H1 (cell line): ENCODE measurements around the gene OVOL3. TPM values are rescaled to one million over a fixed set of nuclear protein-coding genes. Genes with fewer than 3 reads are reported as not detected.

Experiments used
- CTCF ChIA-PET: fragments of 300-600 bp; sonication (Branson Sonifier 250); formaldehyde crosslinking; loops from one replicate; lab custom pipeline; 2021; ENCODE audit not compliant: partially characterized antibody; lab: Charles Lee
- POLR2A ChIA-PET: fragments of 300-600 bp; sonication (Branson Sonifier 250); formaldehyde crosslinking; loops from one replicate; lab custom pipeline; 2021; ENCODE audit warnings: inconsistent platforms; ENCODE audit not compliant: partially characterized antibody; lab: Charles Lee
- DNase-seq, 2 experiments: peaks; one replicate each; pipeline versions ENCODE4 v3.0.0 to v3.0.0-alpha.2; 2010 to 2022; ENCODE audit warnings: low spot score in 2 of 2, low read depth in 1 of 2, mixed read lengths in 1 of 2
- FAIRE-seq: peaks from 2 replicates; lab custom pipeline; 2011; peaks lifted over from hg19 to GRCh38; lab: Jason Lieb, UNC
- H2AFZ ChIP-seq: 2 replicates; pipeline ENCODE4 v1.8.1; 2012; ENCODE audit warnings: low read length, inconsistent platforms
- H2AK5ac ChIP-seq: 2 replicates; pipeline ENCODE4 v1.6.1; 2013; ENCODE audit warnings: low read depth, low read length
- H2BK120ac ChIP-seq: replicated peaks from 2 replicates; pipeline ENCODE3; 2013; ENCODE audit warnings: low read depth, low read length, inconsistent platforms
- H2BK12ac ChIP-seq: 2 replicates; pipeline ENCODE4 v1.6.1; 2013; ENCODE audit warnings: low read depth, low read length
- H2BK15ac ChIP-seq: 2 replicates; pipeline ENCODE4 v1.6.1; 2013; ENCODE audit warnings: low read length
- H2BK20ac ChIP-seq: 2 replicates; pipeline ENCODE4 v1.6.1; 2013; ENCODE audit warnings: low read length
- H2BK5ac ChIP-seq: 2 replicates; pipeline ENCODE4 v1.6.1; 2013; ENCODE audit warnings: low read depth, low read length
- H3K14ac ChIP-seq: 2 replicates; pipeline ENCODE4 v1.6.1; 2013; ENCODE audit warnings: inconsistent platforms; ENCODE audit not compliant: insufficient read length
- H3K18ac ChIP-seq: 2 replicates; pipeline ENCODE4 v1.6.1; 2013; ENCODE audit warnings: low read length; ENCODE audit errors: extremely low read depth
- H3K23ac ChIP-seq: 2 replicates; pipeline ENCODE4 v1.6.1; 2013; ENCODE audit warnings: inconsistent platforms; ENCODE audit not compliant: insufficient read length
- H3K23me2 ChIP-seq: 2 replicates; pipeline ENCODE4 v1.6.1; 2013; ENCODE audit warnings: low read depth, low read length
- H3K27ac ChIP-seq: 2 replicates; pipeline ENCODE4 v1.6.1; 2011; ENCODE audit warnings: low read depth, low read length, inconsistent platforms
- H3K27me3 ChIP-seq, 4 experiments: replicated peaks in 1 of 4; 1 replicate in 1 of 4; 2 replicates in 3 of 4; pipeline versions ENCODE4 v1.6.1 to v1.8.1; 2011 to 2013; ENCODE audit warnings: low read length in 3 of 4, mild to moderate bottlenecking in 3 of 4, inconsistent platforms in 2 of 4, mixed read lengths in 2 of 4, moderate library complexity in 1 of 4; ENCODE audit not compliant: control insufficient read depth in 3 of 4, insufficient read depth in 3 of 4; ENCODE audit errors: extremely low read depth in 1 of 4
- H3K36me3 ChIP-seq, 4 experiments: 2 replicates each; pipeline versions ENCODE4 v1.6.1 to v1.8.1; 2011 to 2013; ENCODE audit warnings: mild to moderate bottlenecking in 4 of 4, low read length in 3 of 4, moderate library complexity in 2 of 4, control low read depth in 1 of 4, inconsistent platforms in 1 of 4; ENCODE audit not compliant: insufficient read depth in 4 of 4, control insufficient read depth in 2 of 4
- H3K4ac ChIP-seq: replicated peaks from 2 replicates; pipeline ENCODE3; 2013; ENCODE audit warnings: low read length, low read depth, mixed read lengths, inconsistent platforms; ENCODE audit not compliant: insufficient read length
- H3K4me1 ChIP-seq, 4 experiments: replicated peaks in 1 of 4; 1 replicate in 1 of 4; 2 replicates in 3 of 4; pipeline versions ENCODE4 v1.6.1 to v1.8.1; 2011 to 2013; ENCODE audit warnings: low read length in 3 of 4, inconsistent platforms in 2 of 4, mixed read lengths in 1 of 4; ENCODE audit not compliant: insufficient read depth in 4 of 4, control insufficient read depth in 3 of 4
- H3K4me2 ChIP-seq, 2 experiments: 2 replicates each; pipeline versions ENCODE4 v1.6.1 to v1.8.1; 2011 to 2013; ENCODE audit warnings: low read depth in 2 of 2, low read length in 2 of 2, control low read depth in 1 of 2, inconsistent platforms in 1 of 2, mild to moderate bottlenecking in 1 of 2; ENCODE audit not compliant: insufficient read depth in 1 of 2
- H3K4me3 ChIP-seq, 4 experiments: fragments of 200-600, 300-600 bp in 1 of 4; sonication (generic), shearing (Covaris generic), sonication (Bioruptor Twin) in 1 of 4; 2 replicates each; pipeline versions ENCODE4 v1.5.1 to v1.8.1; 2011 to 2016; ENCODE audit warnings: low read length in 4 of 4, low read depth in 3 of 4, control low read depth in 2 of 4, inconsistent platforms in 2 of 4, mild to moderate bottlenecking in 2 of 4, mixed read lengths in 1 of 4, moderate library complexity in 1 of 4; ENCODE audit not compliant: insufficient read depth in 2 of 4; ENCODE audit errors: extremely low read depth in 1 of 4
- H3K56ac ChIP-seq: replicated peaks from 2 replicates; pipeline ENCODE3; 2013; ENCODE audit warnings: low read depth, mild to moderate bottlenecking, mixed read lengths, low read length, inconsistent platforms; ENCODE audit not compliant: insufficient read length
- H3K79me1 ChIP-seq: 2 replicates; pipeline ENCODE4 v1.6.1; 2013; ENCODE audit warnings: low read depth, low read length, control low read depth
- H3K79me2 ChIP-seq, 2 experiments: 2 replicates each; pipeline versions ENCODE4 v1.6.1 to v1.8.1; 2012 to 2013; ENCODE audit warnings: low read length in 2 of 2, mild to moderate bottlenecking in 2 of 2, inconsistent platforms in 1 of 2; ENCODE audit not compliant: insufficient read depth in 2 of 2, control insufficient read depth in 1 of 2
- H3K9ac ChIP-seq, 4 experiments: replicated peaks in 1 of 4; 1 replicate in 1 of 4; 2 replicates in 3 of 4; pipeline versions ENCODE4 v1.6.1 to v1.8.1; 2011 to 2013; ENCODE audit warnings: low read depth in 3 of 4, low read length in 3 of 4, control low read depth in 2 of 4, mild to moderate bottlenecking in 2 of 4, moderate library complexity in 2 of 4, inconsistent platforms in 1 of 4; ENCODE audit errors: extremely low read depth in 1 of 4
- H3K9me3 ChIP-seq, 2 experiments: 2 replicates each; pipeline versions ENCODE4 v1.6.1 to v1.8.1; 2012 to 2013; ENCODE audit warnings: mild to moderate bottlenecking in 2 of 2, moderate library complexity in 2 of 2, control low read depth in 1 of 2, inconsistent platforms in 1 of 2, low read depth in 1 of 2, low read length in 1 of 2, mixed read lengths in 1 of 2; ENCODE audit not compliant: insufficient read depth in 2 of 2
- H4K20me1 ChIP-seq, 2 experiments: replicated peaks in 1 of 2; 2 replicates each; pipeline versions ENCODE3 to v1.8.1; 2011 to 2013; ENCODE audit warnings: inconsistent platforms in 2 of 2, low read length in 2 of 2, mild to moderate bottlenecking in 1 of 2; ENCODE audit not compliant: insufficient read depth in 2 of 2, control insufficient read depth in 1 of 2
- H4K5ac ChIP-seq: 2 replicates; pipeline ENCODE4 v1.6.1; 2013; ENCODE audit warnings: low read length, low read depth, mixed read lengths, inconsistent platforms; ENCODE audit not compliant: insufficient read length
- H4K8ac ChIP-seq: 2 replicates; pipeline ENCODE4 v1.8.0; 2013; ENCODE audit warnings: mild to moderate bottlenecking, moderate library complexity, low read length, inconsistent platforms; ENCODE audit not compliant: insufficient read depth; ENCODE audit errors: extremely low read depth
- H4K91ac ChIP-seq: replicated peaks from 2 replicates; pipeline ENCODE3; 2013; ENCODE audit warnings: low read length, mixed read lengths, inconsistent platforms; ENCODE audit not compliant: insufficient read length
- CBX8 ChIP-seq: fragments of 300-800, 300-1000 bp; sonication (generic); IDR thresholded peaks from 2 replicates; pipeline ENCODE4 v1.7.1; 2016; ENCODE audit warnings: low read depth, low read length, borderline replicate concordance
- FOSL1 ChIP-seq: IDR thresholded peaks from 2 replicates; pipeline ENCODE4 v1.6.1; 2011; ENCODE audit warnings: mild to moderate bottlenecking, low read depth, low read length, moderate library complexity; ENCODE audit not compliant: insufficient read depth
- HDAC6 ChIP-seq: IDR thresholded peaks from one replicate; pipeline ENCODE4 v1.7.1; 2012; ENCODE audit warnings: low read depth, mild to moderate bottlenecking, inconsistent platforms, low read length, moderate library complexity
- KDM5A ChIP-seq: fragments of 200-600 bp; IDR thresholded peaks from 2 replicates; pipeline ENCODE4 v1.7.1; 2012; ENCODE audit warnings: mild to moderate bottlenecking, low read length, inconsistent platforms, mixed read lengths
- RXRA ChIP-seq: IDR thresholded peaks from 2 replicates; pipeline ENCODE4 v1.6.1; 2011; ENCODE audit warnings: low read depth, mild to moderate bottlenecking, low read length, moderate library complexity; ENCODE audit not compliant: insufficient read depth
- SAP30 ChIP-seq: fragments of 300-600 bp; sonication (generic); IDR thresholded peaks from 2 replicates; pipeline ENCODE4 v1.7.1; 2012; ENCODE audit warnings: low read length, moderate library complexity, mild to moderate bottlenecking, inconsistent platforms; ENCODE audit not compliant: insufficient read depth, insufficient replicate concordance
- SIN3A ChIP-seq, 2 experiments: IDR thresholded peaks in 1 of 2; conservative IDR thresholded peaks in 1 of 2; 2 replicates each; pipeline ENCODE4 v1.6.1; 2011 to 2012; ENCODE audit warnings: low read length in 2 of 2, improper control_type of control experiment in 1 of 2, low read depth in 1 of 2, mild to moderate bottlenecking in 1 of 2
- SIRT6 ChIP-seq: IDR thresholded peaks from one replicate; pipeline ENCODE4 v1.7.1; 2012; ENCODE audit warnings: low read length, inconsistent platforms
- SP4 ChIP-seq: IDR thresholded peaks from 2 replicates; pipeline ENCODE4 v1.6.1; 2012; ENCODE audit warnings: low read length, inconsistent platforms
- TBP ChIP-seq: IDR thresholded peaks from 2 replicates; pipeline ENCODE4 v1.6.1; 2011; ENCODE audit warnings: low read depth, low read length, improper control_type of control experiment
- WGBS, 2 experiments: shearing (Covaris generic) in 1 of 2; methylation state at CpG; one replicate each; pipeline versions ENCODE4 v1.1.6 to v1.1.7; 2013 to 2015; ENCODE audit warnings: low lambda C conversion rate in 2 of 2, mixed read lengths in 2 of 2, inconsistent platforms in 1 of 2, low coverage in 1 of 2, missing lambda C conversion rate in 1 of 2; ENCODE audit not compliant: insufficient replicate concordance in 2 of 2, insufficient coverage in 1 of 2, insufficient read length in 1 of 2; ENCODE audit errors: extremely low coverage in 1 of 2, missing lambda C conversion rate in 1 of 2; 5-methylcytosine and 5-hydroxymethylcytosine counted together
- long read RNA-seq, 2 experiments: library from RNA in 1 of 2; library from capped mRNA in 1 of 2; stranded (forward); transcript quantifications; one replicate each; pipeline ENCODE4 v2.0.0, GENCODE V29; 2021; ENCODE audit warnings: inconsistent platforms in 1 of 2
- polyA minus RNA-seq, 3 experiments: library from RNA; depleted of rRNA, polyadenylated mRNA; stranded (reverse); fragments of >200 nt; gene quantifications; 1 replicate in 2 of 3; 2 replicates in 1 of 3; pipeline ENCODE4 v1.2.3, GENCODE V29; 2011
- polyA plus RNA-seq, 7 experiments: library from polyadenylated mRNA; depleted of rRNA in 3 of 7; stranded (reverse) in 5 of 7; unstranded in 2 of 7; fragments of >200 nt in 5 of 7; fragments of 200-250 nt in 2 of 7; gene quantifications; 1 replicate in 5 of 7; 2 replicates in 1 of 7; 4 replicates in 1 of 7; pipeline versions ENCODE4 v1.2.1 to v1.2.3, GENCODE V29; 2011 to 2013; ENCODE audit warnings: missing spikeins in 2 of 7, mixed read lengths in 2 of 7
- total RNA-seq: library from RNA; stranded (reverse); fragmentation: NEBNext Ultra II Directional; extraction: Animal tissue kit (Norgen Biotek cat#: 25700); gene quantifications from 2 replicates; pipeline ENCODE4 v1.2.1, GENCODE V29; 2021

Gene OVOL3
- total RNA-seq (not detected in 2 replicates), polyA plus RNA-seq (2011; rRNA removed) (0.31 and 0.45 TPM in 2 replicates), polyA minus RNA-seq (2011; rRNA and poly(A)+ RNA removed) (not detected in 2 replicates)
- not detected for polyA plus RNA-seq (2011; cell fraction: cytosol; rRNA removed)
- polyA plus RNA-seq (2011; cell fraction: nucleus; rRNA removed), result 0.60 TPM
- not detected in 4 replicates for polyA plus RNA-seq (2012, experiment 1 of 2)
- not detected for polyA plus RNA-seq (2012, experiment 2 of 2)
- not detected for polyA plus RNA-seq (2013, experiment 1 of 2)
- not detected for polyA plus RNA-seq (2013, experiment 2 of 2)
- not detected for polyA minus RNA-seq (2011; cell fraction: cytosol; rRNA and poly(A)+ RNA removed)
- not detected for polyA minus RNA-seq (2011; cell fraction: nucleus; rRNA and poly(A)+ RNA removed)
- long read RNA-seq, experiment 1, result 0 reads
- long read RNA-seq, experiment 2, result 0 reads

DNA sequence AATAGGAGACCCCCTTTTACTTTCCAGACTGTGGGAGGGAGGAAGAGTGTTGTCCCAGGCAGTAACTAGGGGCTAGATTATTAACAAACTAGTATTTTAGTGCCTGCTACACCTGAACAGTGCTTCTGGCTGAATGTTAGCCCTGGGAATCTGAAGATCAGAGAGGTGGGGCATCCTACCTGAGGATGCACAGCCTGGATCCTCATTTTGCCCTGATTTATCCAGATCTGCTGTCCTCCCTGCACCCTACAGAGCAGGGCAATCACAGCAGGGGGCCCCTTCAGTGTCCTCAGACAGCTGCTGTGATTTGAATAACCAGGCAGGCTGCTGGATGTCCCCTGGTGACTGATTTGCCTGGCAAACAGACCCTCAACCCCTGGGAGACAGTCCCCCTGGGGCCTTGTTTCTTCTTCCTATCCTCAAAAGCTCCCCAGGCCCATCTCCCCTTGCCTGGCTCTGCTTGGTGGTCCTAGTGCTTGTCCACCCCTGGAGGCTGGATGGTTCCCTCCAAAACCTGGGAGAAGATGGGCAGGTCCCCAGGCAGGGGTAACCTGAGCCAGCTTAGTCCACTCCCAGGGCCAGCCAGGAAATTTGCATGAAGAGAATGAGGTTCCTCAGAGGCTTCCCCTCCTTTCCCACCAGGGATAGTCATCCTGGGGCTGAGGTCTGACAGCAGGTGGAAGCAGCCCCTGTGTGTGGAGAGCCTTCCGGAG is at the start of gene OVOL3:
TSS of gene OVOL3 (plus strand) at position 657 of the 713 bp plus-strand sequence. CDS start 60 bp downstream, outside the sequence.
- no peak within 1 kb of the TSS for H3K27ac ChIP-seq
- no peak within 1 kb of the TSS; a peak in 1 of 8 replicates for H3K4me3 ChIP-seq
- peaks cover 2 to 12% (median 6%) of the 10 kb centered on the region in 4 experiments; a peak in 5 of 8 replicates for H3K36me3 ChIP-seq
- POLR2A ChIA-PET, result interaction anchor here (0.6 to 1.7 kb wide), 10 partner anchors 7 to 463 kb away, joined by 3 to 7 read pairs (median 4); partner anchors contain the start of genes THAP8, WDR62, ZNF146 and ZNF529
- H4K20me1 ChIP-seq, result peaks cover 0 to 4% of the 10 kb centered on the region in 2 experiments
- H3K56ac ChIP-seq, result no peak within 1 kb of the TSS
- H4K8ac ChIP-seq, result no peak within 1 kb of the TSS
- H3K14ac ChIP-seq, result no peak within 1 kb of the TSS
- no peak for FAIRE-seq
- H3K9me3 ChIP-seq, result no peaks in the 10 kb centered on the region
- no peak within 1 kb of the TSS for H2AK5ac ChIP-seq
- peaks cover 8 to 21% (median 17%) of the 10 kb centered on the region in 4 experiments for H3K4me1 ChIP-seq
- 9% methylated on average over 1 of the region's 1 CpG; no CpG with 5 or more reads in 1 of the 2 experiments for WGBS, 2 experiments
- CTCF ChIA-PET, result interaction anchor here (0.8 kb wide), 2 partner anchors 17 to 21 kb away, joined by 3 read pairs; no protein-coding TSS in a partner anchor
- no peak within 1 kb of the TSS for H4K91ac ChIP-seq
- no peaks in the 10 kb centered on the region; a peak in 1 of 4 replicates for H3K79me2 ChIP-seq
- no peak within 1 kb of the TSS for H2AFZ ChIP-seq
- no peak within 1 kb of the TSS; a peak in 1 of 7 replicates for H3K9ac ChIP-seq
- peaks cover 4% of the 10 kb centered on the region; the same call in 1 of the 2 replicates for H3K79me1 ChIP-seq
- no peaks in the 10 kb centered on the region for H3K27me3 ChIP-seq
- H2BK120ac ChIP-seq, result no peak within 1 kb of the TSS
- peak within 1 kb of the TSS; percentile 39; the same call in 1 of the 2 replicates for H2BK5ac ChIP-seq
- H3K18ac ChIP-seq, result no peak within 1 kb of the TSS
- peak in 1 of 2 experiments; percentile 70 for DNase-seq
- H3K23me2 ChIP-seq, result peaks cover 10% of the 10 kb centered on the region
- no peak within 1 kb of the TSS for H3K23ac ChIP-seq
- H3K4me2 ChIP-seq, result peak within 1 kb of the TSS; percentile 28 to 36; a peak in 2 of 4 replicates
- H2BK12ac ChIP-seq, result no peak within 1 kb of the TSS
- H4K5ac ChIP-seq, result no peak within 1 kb of the TSS
- no peak within 1 kb of the TSS for H2BK20ac ChIP-seq
- H3K4ac ChIP-seq, result no peak within 1 kb of the TSS
- H2BK15ac ChIP-seq, result no peak within 1 kb of the TSS
- TF ChIP-seq HDAC6 (no peak), SIN3A (conservative IDR thresholded peaks at IDR 0.05 in 1 of 2, IDR thresholded peaks at IDR 0.05 in 1 of 2; ENCODE audit: low read depth in 1 of 2, low read length in 2 of 2) (0 out of 4 replicates have a peak, but pooled peaks of 1 of the 2 experiments have one; percentile 57), TBP (no peak), FOSL1 (no peak), RXRA (no peak), SP4 (no peak), SAP30 (no peak), SIRT6 (no peak), CBX8 (no peak), KDM5A (no peak)
